HG03521 (cell line): Measurements from ENCODE around the gene VGLL1.

Experiments used
- ATAC-seq: cut with Tn5 transposase; IDR thresholded peaks from one replicate; pipeline ENCODE4 v1.9.1; 2021; ENCODE audit warnings: mild to moderate bottlenecking, moderate library complexity; ENCODE audit not compliant: unreplicated experiment

VGLL1 gene

DNA sequence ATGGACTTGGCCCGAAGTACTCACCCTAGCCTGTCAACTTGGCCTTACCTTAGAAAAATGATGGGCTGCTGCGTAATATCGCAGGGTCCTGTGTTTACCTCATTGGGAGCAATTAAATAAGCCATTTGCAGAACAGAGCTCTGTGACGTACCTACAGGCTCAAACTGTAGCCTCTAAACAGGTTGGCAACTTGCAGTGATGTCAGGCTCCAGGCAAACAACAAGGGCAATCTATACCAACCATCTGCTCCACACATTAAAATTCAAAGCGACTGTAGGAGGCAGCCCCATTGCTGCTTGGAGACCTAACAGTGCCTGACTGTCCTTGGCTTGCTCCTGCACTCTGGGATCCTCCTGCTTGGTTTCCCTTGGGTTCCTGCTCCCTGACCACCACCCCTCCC is 17.2 kb downstream of the VGLL1 start:
- no peak for ATAC-seq

DNA sequence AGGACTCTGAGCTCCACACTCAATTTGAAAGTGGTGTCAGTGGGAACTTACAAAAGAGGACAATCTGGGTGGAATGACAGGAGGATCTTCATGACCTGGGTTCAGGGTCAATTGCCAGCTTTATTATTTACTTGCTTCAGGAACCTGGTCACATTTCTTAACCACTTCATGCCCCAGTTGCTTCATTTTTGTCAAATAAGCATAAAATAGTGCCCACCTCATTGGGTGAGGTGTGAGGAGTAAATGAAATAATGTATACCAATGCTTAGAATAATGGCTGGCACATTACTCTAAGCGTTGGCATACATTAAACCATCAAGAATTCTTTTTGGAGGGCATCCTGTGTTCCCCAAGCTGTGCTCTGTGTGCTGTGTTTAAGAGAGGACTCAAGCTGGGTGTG is 19.4 kb downstream of the VGLL1 start:
- no peak for ATAC-seq

DNA sequence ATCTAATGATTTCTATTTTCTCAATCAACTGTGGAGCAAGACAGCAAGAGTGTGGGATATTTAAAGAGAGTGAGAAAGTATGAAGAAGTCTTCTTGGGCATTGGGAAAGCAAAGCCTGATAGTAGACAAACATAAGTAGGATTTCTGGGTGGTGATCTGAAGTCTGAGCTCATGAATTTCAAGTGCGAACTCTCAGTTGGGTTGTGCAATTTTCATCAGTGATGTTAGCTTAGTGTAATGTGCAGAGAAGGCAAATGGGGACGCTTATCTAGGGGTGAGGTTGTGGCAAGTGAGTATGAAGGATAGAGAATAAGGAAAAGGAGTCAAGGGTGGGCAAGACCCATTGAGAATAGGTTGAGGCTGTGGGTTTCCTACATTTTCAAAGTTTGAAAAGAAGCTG is 23.7 kb downstream of the VGLL1 start:
- no peak for ATAC-seq

DNA sequence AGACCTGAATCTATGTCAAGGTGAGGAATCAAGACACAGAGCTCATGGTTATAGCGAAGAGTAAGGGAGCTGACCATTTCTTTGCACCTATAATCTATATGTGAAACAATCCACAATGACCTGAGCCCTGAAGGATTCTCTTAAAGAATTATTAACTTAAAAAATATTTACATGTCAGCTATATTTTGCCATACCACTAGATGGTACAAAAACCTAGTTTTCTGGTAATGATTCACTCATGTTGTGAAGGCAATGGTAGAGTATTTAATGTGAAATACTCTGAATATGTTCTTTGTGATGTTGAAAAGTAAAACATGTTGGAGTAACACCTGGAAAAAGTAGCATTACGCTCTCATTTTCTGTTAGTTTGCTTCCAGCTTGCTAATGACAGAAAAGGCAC is 40.0 kb downstream of the VGLL1 start:
- no peak for ATAC-seq

DNA sequence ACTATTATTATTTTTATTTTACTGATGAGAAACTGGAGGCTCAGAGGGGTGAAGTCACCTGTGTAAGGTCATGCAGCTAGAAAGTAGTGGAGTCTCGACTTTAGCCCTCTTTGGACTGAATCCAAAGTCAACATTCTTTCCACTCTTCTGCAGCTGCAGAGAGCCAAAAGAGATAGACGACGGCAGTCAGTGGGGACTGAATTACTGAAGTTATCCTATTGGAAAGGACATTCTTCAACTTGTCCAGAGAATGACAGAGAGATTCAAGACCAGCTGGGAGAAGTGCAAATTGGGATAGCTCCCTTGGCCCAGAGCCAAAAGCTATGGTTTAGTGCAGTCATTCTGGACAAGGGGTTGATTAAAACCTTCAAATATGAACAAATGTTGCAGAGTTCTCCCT is 42.5 kb downstream of the VGLL1 start:
- ATAC-seq: no peak

DNA sequence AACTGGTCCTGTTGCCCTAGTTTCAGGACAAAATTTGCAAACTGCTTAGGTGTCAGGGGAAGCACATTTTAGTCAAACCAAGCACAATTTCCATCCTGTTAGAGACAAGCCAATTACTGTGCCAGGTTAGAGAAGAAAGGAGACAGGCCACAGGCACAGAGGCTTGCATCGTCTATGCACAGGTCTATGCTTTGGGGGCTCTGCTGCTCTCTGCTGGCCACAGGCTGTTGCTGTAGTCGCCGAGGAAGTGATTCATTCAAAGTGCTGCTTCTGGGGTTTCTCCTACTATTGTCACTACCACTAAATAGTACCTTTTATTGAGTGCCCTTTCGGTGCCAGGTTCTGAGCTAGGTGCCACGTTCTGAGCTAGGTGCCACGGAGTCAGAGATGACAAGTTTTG is 45.5 kb downstream of the VGLL1 start:
- ATAC-seq: peak; percentile 90

DNA sequence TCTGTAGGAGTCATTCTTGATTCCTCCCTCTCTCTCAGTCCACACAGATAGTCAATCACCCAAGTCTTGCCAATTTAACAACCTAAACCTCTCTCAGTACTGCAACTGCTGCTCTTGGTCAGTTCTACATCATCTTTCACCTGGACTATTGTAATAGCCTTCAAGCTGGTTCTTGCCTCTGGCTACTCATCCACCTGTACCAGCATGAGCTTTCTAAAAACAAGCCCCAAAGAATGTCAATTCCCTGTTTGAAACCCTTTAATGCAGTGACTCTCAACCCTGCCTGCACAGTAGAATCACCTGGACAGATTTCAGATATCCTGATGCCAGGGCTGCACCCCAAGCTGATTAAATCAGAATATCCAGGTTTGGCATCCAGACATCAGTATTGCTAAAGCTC is 48.3 kb downstream of the VGLL1 start:
- no peak for ATAC-seq

DNA sequence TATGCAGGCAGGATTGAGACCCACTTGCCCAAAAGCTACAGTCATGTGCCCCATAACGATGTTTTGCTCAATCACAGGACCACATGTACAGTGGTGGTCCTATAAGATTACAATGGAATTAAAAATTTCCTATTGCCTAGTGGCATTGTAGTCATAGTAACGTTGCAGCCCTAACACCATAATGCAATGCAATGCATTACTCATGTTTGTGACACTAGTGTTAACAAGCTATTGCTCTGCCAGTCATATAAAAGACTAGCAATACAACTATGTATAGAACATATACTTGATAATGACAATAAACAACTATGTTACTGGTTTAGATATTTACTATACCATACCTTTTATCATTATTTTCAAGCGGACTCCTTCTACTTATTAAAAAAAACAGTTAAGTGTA is 50.6 kb downstream of the VGLL1 start:
- no peak for ATAC-seq

DNA sequence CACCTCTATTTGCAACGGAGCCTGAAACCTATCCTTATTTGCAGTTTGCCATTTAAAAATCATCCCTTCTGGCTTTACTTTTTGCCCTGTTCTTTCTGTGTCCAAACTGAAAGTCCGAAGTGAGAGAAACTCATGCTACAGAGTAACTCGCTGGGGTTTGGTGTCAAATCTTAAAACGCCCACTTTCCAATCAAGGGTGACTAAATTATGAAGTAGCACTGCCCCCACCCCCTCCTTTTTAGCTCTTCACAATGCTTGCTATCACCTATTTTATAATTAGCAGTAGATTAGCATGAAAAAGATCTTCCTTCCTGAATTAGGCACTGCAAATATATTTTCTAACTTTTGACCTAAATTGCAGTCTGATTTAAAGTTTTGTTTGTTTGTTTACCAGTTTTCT is 52.5 kb downstream of the VGLL1 start:
- ATAC-seq: no peak

DNA sequence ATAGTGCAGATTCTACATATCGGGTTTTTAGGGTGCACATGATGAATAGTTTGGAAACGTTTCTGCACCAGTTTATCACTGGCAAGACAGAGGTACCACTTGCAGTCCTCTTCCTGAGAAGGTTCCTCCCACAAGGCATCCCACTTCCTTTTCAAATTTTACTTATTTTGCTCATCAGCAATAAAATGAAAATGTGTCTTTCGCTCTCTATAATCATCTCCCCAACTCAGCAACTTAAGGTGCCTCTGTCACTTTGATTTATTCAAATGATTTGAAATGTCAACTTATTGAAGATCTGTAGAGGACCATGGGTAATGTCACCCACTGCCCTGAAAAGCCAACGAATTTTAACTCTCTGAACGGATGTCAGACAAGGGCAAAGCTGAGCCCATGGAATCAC is 53.2 kb downstream of the VGLL1 start:
- no peak for ATAC-seq

DNA sequence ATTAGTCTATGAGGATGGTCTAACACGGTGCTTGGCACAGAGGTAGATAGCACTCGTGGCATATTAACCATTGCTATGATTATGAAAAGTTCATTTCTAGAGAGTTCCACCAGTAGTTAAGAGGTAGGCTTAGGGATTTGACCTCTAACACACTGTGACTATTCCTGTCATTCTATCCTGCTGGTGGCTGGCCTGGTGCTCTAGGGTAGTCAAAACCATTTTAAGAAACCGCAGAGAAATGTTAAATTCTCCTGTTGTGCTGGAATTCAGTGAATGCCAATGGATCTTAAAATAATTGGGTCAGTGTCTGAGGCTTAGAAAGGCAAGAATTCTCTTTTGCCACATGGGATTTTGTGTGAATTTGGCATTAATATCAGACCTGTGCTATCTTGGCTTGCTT is 53.9 kb downstream of the VGLL1 start:
- ATAC-seq: no peak

DNA sequence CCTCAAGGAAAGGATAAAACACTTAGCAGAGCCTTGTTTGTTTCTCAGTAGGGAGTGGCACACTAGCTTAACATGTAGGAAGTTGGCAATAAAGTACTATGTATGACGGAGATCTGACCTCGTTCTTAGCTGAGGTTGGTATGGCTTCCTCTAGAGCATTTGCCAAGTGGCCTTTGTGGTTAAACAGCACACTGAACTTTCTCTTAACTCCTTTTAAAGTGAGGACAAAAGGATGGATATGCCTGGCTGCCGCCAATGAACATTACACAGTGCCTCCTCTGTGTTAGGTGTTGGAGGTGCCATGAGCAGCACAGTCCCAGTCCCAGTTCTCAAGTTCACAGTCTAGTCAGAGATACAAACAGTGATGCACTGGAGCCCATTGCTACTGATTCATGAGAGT is 54.4 kb downstream of the VGLL1 start:
- ATAC-seq: no peak

DNA sequence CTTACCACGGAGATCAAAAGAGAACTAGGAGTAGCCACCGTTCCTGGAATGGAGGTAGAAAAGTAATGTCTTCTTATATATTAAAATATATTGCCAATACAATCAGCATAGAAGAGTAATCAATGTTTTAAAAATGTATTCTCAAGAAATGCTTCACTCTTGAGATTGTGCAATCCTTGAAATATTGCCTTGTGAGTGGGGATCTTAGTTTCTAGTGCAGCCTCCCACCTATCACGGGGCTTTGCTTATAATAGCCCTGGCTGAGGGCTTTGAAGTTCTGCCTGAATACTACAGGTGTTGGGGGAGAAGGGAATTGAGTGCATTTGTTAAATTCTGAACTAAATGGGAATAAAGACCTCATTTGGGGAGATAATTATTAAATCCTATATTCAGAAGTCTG is 55.5 kb downstream of the VGLL1 start:
- ATAC-seq: no peak

DNA sequence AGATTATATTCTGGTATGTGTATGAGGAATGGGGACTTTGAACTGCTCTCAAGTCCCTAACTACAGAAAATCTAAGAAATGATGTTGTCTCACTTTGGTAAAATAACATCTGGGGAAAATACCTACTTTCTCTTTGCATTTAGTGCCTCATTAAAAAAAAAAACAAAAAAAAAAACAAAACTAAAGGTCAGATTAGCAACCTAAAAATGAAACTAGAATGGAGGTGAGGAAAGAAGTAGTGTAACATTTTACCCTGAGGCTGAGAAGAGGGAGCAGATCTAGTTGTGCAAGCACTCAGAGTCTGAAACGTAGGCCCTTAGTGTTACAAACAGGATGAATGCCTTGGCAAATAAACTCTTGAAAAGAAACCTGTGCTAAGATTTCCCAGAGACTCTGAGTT is 56.0 kb downstream of the VGLL1 start:
- peak; percentile 47 for ATAC-seq

DNA sequence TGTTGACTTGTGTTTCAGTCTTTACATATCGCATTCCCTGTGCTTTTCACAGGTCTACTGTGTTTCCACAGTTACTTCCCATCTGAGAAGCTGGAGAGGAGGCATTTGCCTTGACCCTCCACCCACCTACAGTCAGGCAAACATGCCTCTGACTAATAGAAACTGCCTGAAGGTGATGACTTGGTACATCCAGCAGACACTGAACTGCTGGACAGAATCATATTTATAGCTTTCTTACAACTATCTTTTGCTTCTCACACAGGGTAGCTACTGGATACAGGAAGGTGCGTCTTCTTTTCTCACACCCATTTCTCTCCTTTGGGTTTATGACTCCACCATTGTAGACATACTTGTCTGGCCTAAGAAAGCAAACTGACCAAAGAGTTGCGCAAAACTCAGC is 58.0 kb downstream of the VGLL1 start:
- ATAC-seq: no peak

DNA sequence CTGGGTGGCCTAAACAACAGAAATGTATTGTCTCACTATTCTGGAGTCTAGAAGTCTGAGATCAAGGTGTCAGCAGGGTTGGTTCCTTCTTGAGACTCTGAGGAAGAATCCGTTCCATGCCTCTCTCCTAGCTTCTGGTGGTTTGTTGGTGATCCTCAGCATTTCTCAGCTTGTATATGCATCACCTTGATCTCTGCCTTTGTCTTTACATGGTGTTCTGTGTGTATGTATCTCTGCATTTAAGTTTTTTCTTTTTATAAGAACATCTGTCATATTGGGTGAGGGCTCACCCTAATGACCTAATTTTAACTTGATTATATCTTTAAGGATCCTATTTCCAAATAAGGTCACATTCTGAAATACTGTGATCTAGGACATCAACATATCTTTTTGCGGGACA is 65.3 kb downstream of the VGLL1 start:
- ATAC-seq: no peak

DNA sequence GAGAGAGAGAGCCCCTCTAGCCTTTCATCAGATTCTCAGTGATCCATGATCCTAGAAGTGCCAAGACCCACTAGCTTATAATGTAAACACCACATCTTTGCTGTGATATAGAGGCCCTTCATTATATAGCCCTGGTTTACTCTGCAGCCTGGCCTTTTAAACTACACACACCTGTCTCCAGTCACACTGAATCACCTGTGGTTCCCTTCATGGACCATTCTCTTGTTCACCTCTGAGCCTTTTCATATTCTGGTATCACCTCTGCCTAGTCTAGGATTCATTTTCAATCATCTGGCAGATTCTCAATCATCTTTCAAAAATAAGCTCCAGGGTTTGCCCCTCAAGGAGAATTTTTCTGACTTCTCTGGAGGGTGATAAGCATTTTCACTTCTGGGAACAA is 65.9 kb downstream of the VGLL1 start:
- no peak for ATAC-seq

DNA sequence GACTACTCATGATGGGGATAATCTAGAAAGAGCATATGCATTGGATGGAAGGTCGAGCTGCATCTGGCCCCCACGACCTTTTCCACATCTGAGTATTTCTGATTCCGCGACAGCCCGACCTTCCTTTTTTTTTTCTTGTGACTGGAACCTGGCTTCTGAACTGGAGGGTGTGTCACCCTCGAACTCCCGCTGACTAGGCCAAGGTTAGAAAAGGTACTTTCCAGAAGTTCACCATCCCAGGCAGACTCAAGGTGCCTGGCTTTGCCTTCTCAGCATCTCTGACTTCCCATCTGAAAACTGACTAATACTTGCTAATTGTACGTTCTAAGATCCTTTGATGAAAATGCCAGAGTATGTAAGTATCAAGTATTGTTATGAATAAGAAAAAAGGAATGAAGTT is 66.6 kb downstream of the VGLL1 start:
- ATAC-seq: no peak

DNA sequence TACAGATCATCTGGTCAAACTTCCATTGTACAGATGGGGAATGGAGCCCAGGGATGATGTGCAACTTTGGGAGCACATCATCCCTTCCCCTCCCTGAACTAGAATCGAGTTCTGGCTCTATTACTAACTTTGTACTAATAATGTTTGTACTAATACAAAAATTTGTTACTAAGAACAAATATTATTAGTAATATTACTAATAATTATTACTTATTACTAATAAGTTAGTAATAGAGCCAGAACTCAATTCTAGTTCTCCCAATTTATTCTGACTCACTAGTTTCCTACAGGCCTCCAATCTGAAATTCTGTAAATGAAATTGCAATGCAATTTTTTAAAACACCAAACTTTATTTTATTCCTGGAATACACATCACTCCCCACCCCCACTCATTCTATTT is 68.0 kb downstream of the VGLL1 start:
- no peak for ATAC-seq
